Sigmoid colon (tissue), 7 donors: ENCODE measurements around the gene ZFYVE9. TPM values are rescaled to one million over a fixed set of nuclear protein-coding genes. Genes with fewer than 3 reads are reported as not detected.
"Not testable (repeated sequence)": the region's sequence is repeated elsewhere in the genome, so short reads cannot be mapped to it uniquely, and the experiment has no call there.

Experiments
- DNase-seq: peaks from one replicate; pipeline ENCODE4 v3.0.0-alpha.2; 2019
- H3K27ac ChIP-seq, 4 donors: fragments of 200-600 bp; sonication (generic); one replicate each; pipeline ENCODE4 v1.5.1; 2016 to 2019; ENCODE audit warnings: mild to moderate bottlenecking in 1 of 4
- H3K27me3 ChIP-seq, 3 donors: fragments of 200-600 bp; sonication (generic); one replicate each; pipeline ENCODE4 v1.5.1; 2019; ENCODE audit warnings: mild to moderate bottlenecking in 1 of 3
- H3K36me3 ChIP-seq, 4 donors: fragments of 200-600 bp; sonication (generic); one replicate each; pipeline ENCODE4 v1.5.1; 2016 to 2019
- H3K4me1 ChIP-seq, 4 donors: fragments of 200-600 bp; sonication (generic); one replicate each; pipeline ENCODE4 v1.5.1; 2017 to 2019
- H3K4me3 ChIP-seq, 4 donors: fragments of 200-600 bp; sonication (generic); one replicate each; pipeline ENCODE4 v1.5.1; 2017 to 2019; ENCODE audit warnings: mild to moderate bottlenecking in 2 of 4, moderate library complexity in 1 of 4
- H3K9me3 ChIP-seq, 4 donors: fragments of 200-600 bp in 3 of 4; sonication (generic) in 3 of 4; one replicate each; pipeline versions ENCODE4 v1.5.1 to v1.6.1; 2013 to 2019
- EP300 ChIP-seq, 4 donors: sonication (generic); formaldehyde crosslinking; IDR thresholded peaks; one replicate each; pipeline ENCODE4 v1.6.1; 2017; ENCODE audit warnings: antibody characterized with exemption in 4 of 4
- POLR2A ChIP-seq, 2 donors: fragments of 450-650 bp; IDR thresholded peaks; one replicate each; pipeline ENCODE4 v1.6.1; 2016; ENCODE audit warnings: antibody characterized with exemption in 2 of 2, mild to moderate bottlenecking in 2 of 2, moderate library complexity in 2 of 2
- POLR2AphosphoS5 ChIP-seq, 4 donors: sonication (generic); formaldehyde crosslinking; IDR thresholded peaks; one replicate each; pipeline ENCODE4 v1.6.1; 2017; ENCODE audit warnings: antibody characterized with exemption in 4 of 4
- WGBS, 2 donors: extraction: QIAGEN DNeasy Blood & Tissue Kit; methylation state at CpG; one replicate each; pipeline ENCODE4 v1.1.7; 2013; 5-methylcytosine and 5-hydroxymethylcytosine counted together
- intact Hi-C: fragments of 100-400 bp; cut with DNase I; formaldehyde crosslinking; loops from one replicate; pipeline ENCODE4 v1.15.1; 2023
- polyA plus RNA-seq, 3 donors: library from polyadenylated mRNA; stranded (reverse); fragments of 200-250 nt; gene quantifications; one replicate each; pipeline ENCODE4 v1.2.3, GENCODE V29; 2013
- total RNA-seq, 4 donors: library from RNA; depleted of rRNA; stranded (reverse); fragments of >200 nt; gene quantifications; one replicate each; pipeline ENCODE4 v1.1.0, GENCODE V29; 2016
- TF ChIP-seq, protein P1 (sequence below), 4 experiments: fragments of 450-650 bp in 3 of 4; fragments of 200-600 bp in 1 of 4; IDR thresholded peaks; one replicate each; pipeline ENCODE4 v1.5.1; 2016 to 2019; ENCODE audit warnings: antibody characterized with exemption in 4 of 4, mild to moderate bottlenecking in 3 of 4, moderate library complexity in 2 of 4
- donor health status: healthy with polysubstance abuse.
- donor health status: Bipolar disorder and iron deficiency.
- donor health status: healthy.

Gene ZFYVE9
- total and polyA plus RNA-seq, 7 donors: 4.7 to 36.3 (median 25.9) TPM

GRCh38 chr1:52168373-52169080 lies 26.6 kb downstream of the ZFYVE9 start:
- H3K9me3 ChIP-seq: no peaks in the 10 kb centered on the region
- no peak for TF ChIP-seq POLR2A (IDR thresholded peaks at IDR 0.05)
- no peak for TF ChIP-seq POLR2AphosphoS5 (IDR thresholded peaks at IDR 0.05)
- TF ChIP-seq, protein P1, sequence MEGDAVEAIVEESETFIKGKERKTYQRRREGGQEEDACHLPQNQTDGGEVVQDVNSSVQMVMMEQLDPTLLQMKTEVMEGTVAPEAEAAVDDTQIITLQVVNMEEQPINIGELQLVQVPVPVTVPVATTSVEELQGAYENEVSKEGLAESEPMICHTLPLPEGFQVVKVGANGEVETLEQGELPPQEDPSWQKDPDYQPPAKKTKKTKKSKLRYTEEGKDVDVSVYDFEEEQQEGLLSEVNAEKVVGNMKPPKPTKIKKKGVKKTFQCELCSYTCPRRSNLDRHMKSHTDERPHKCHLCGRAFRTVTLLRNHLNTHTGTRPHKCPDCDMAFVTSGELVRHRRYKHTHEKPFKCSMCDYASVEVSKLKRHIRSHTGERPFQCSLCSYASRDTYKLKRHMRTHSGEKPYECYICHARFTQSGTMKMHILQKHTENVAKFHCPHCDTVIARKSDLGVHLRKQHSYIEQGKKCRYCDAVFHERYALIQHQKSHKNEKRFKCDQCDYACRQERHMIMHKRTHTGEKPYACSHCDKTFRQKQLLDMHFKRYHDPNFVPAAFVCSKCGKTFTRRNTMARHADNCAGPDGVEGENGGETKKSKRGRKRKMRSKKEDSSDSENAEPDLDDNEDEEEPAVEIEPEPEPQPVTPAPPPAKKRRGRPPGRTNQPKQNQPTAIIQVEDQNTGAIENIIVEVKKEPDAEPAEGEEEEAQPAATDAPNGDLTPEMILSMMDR (IDR thresholded peaks at IDR 0.05): no peak
- TF ChIP-seq EP300 (IDR thresholded peaks at IDR 0.05): no peak
- H3K4me3 ChIP-seq: no peak overlapping the region
- H3K4me1 ChIP-seq: no peaks in the 10 kb centered on the region
- intact Hi-C loops: no loop called here
- DNase-seq: no peak
- no peaks in the 10 kb centered on the region for H3K27me3 ChIP-seq
- H3K27ac ChIP-seq: no peak overlapping the region
- H3K36me3 ChIP-seq: no peaks in the 10 kb centered on the region
- 92 to 95% methylated on average over 7 of the region's 7 CpGs for WGBS, 2 donors

DNA sequence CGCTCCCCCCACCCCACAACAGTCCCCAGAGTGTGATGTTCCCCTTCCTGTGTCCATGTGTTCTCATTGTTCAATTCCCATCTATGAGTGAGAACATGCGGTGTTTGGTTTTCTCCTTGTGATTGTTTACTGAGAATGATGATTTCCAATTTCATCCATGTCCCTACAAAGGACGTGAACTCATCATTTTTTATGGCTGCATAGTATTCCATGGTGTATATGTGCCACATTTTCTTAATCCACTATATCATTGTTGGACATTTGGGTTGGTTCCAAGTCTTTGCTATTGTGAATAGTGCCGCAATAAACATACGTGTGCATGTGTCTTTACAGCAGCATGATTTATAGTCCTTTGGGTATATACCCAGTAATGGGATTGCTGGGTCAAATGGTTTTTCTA lies 29.3 kb downstream of the ZFYVE9 start:
- intact Hi-C loops: not testable (repeated sequence)

GRCh38 chr1:52179073-52179472 lies 37.2 kb downstream of the ZFYVE9 start:
- no peak for DNase-seq
- no peak overlapping the region for H3K27ac ChIP-seq

More for the DNA sequence above, 29.3 kb downstream of the ZFYVE9 start:
- not testable (repeated sequence) for DNase-seq, H3K4me1 ChIP-seq, H3K4me3 ChIP-seq, H3K9me3 ChIP-seq, H3K27me3 ChIP-seq, H3K36me3 ChIP-seq, H3K27ac ChIP-seq
- 86 to 92% methylated on average over 4 to 5 of the region's 5 CpGs for WGBS, 2 donors

DNA sequence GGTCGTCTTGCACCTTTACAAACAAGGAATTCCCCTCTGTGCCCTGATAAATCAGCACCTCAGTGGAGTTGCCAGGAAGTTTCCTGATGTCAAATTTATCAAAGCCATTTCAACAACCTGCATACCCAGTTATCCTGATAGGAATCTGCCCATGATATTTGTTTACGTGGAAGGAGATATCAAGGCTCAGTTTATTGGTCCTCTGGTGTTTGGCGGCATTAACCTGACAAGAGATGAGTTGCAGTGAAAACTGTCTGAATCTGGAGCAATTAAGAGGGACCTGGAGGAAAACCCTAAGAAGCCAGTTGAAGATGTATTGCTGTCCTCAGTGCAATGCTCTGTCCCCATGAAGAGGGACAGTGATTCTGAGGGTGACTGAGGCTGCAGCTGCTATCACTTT lies 38.3 kb downstream of the ZFYVE9 start:
- TF ChIP-seq POLR2A (IDR thresholded peaks at IDR 0.05) (no peak), EP300 (IDR thresholded peaks at IDR 0.05) (no peak)
- TF ChIP-seq, protein P1 (IDR thresholded peaks at IDR 0.05): no peak
- no peaks in the 10 kb centered on the region for H3K4me1 ChIP-seq

More at GRCh38 chr1:52179073-52179472, 37.2 kb downstream of the ZFYVE9 start:
- Histone ChIP-seq H3K4me3 (no peak overlapping the region), H3K36me3 (no peaks in the 10 kb centered on the region), H3K4me1 (no peaks in the 10 kb centered on the region), H3K9me3 (no peaks in the 10 kb centered on the region), H3K27me3 (no peaks in the 10 kb centered on the region)
- intact Hi-C loops: no loop called here
- TF ChIP-seq POLR2A (IDR thresholded peaks at IDR 0.05) (no peak), EP300 (IDR thresholded peaks at IDR 0.05) (no peak), POLR2AphosphoS5 (IDR thresholded peaks at IDR 0.05) (no peak)
- TF ChIP-seq, protein P1 (IDR thresholded peaks at IDR 0.05): no peak
- WGBS, 2 donors: 63 to 81% methylated on average over 6 of the region's 6 CpGs

DNA sequence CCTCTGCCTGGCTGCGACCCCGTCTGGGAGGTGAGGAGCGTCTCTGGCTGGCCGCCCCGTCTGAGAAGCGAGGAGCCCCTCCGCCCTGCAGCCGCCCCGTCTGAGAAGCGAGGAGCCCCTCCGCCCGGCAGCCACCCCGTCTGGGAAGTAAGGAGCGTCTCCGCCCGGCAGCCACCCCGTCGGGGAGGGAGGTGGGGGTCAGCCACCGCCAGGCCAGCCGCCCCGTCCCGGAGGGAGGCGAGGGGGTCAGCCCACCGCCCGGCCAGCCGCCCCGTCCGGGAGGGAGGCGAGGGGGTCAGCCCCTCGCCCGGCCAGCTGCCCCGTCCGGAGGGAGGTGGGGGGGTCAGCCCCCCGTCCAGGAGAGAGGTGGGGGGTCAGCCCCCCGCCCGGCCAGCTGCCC lies 39.9 kb downstream of the ZFYVE9 start:
- H3K27me3 ChIP-seq, intact Hi-C loops, H3K4me1 ChIP-seq, H3K9me3 ChIP-seq, H3K4me3 ChIP-seq, DNase-seq, H3K27ac ChIP-seq, H3K36me3 ChIP-seq: not testable (repeated sequence)
- 98% methylated on average over 36 of the region's 36 CpGs for WGBS, 2 donors

More for the DNA sequence above, 38.3 kb downstream of the ZFYVE9 start:
- H3K27me3 ChIP-seq: no peaks in the 10 kb centered on the region
- H3K36me3 ChIP-seq: no peaks in the 10 kb centered on the region
- intact Hi-C loops: no loop called here
- WGBS, 2 donors: 87 to 88% methylated on average over 3 of the region's 3 CpGs
- no peak overlapping the region for H3K27ac ChIP-seq
- H3K9me3 ChIP-seq: no peaks in the 10 kb centered on the region
- no peak for DNase-seq
- H3K4me3 ChIP-seq: no peak overlapping the region

GRCh38 chr1:52182328-52182727 lies 40.4 kb downstream of the ZFYVE9 start:
- WGBS, 2 donors: 61 to 81% methylated on average over 5 of the region's 5 CpGs
- H3K4me1 ChIP-seq, H3K27ac ChIP-seq, H3K27me3 ChIP-seq, H3K4me3 ChIP-seq, intact Hi-C loops, H3K9me3 ChIP-seq, DNase-seq, H3K36me3 ChIP-seq: not testable (repeated sequence)
